ENCODE results near the gene CRTAC1. TPM values are rescaled to one million over a fixed set of nuclear protein-coding genes. Genes with fewer than 3 reads are reported as not detected.

The CRTAC1 gene
- total and polyA plus RNA-seq, 10 of the 15 experiments (the other 5 are each of a cell fraction or from before 2014, with no cell fraction given) = 0.10 TPM; not detected in 9

DNA sequence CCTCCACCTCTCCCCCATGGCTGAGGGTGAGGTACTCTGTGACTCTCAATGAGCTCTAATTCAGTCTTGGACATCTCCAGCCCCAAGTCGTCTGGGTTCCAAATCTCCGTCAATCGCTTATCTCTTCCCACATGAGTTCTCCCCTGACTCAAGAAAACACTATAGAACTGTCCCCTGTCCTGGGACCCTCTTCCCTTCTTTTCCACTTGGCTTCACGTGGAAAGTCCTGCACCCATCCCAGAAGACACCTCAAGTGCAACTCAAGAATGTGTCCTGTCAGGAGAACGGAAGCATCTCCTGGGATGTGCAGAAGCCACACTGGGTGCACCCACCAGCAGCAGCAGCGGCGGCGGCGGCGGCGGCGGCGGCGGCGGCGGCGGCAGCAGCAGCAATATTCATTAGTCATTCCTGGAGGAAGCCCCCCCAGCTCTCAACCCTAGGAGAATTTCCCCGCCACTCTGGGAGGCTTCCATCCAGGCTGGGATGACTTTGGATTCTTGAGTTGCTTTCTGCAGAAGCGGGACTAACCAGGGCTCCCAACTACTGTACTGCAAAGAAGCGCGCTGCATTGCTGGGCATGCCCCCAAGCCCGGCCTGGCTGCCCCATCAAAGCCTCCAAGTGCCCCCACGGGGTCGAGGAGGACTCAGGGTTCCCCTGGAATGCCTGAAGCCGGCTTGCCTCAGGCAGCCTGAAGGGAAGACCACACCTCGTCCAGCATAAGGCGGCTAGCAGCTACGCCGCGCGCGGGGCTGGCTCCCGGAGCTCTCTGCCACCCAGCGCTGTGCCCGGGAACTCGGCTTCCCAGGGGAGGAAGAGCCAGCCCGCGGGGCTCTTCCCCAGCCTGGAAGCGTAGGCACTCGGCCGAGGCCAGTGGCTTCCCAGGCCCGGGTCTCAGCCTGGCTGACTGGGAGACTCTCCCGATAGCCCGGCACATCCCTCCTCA is 1.0 kb downstream of the CRTAC1 start:
- CTCF ChIA-PET = interaction anchor here (1.3 to 1.9 kb wide), 3 partner anchors 8 to 263 kb away, joined by 3 to 13 read pairs (median 4); no protein-coding TSS in a partner anchor
- DNase-seq (ENCODE audit: low read depth, low spot score) = no peak
- H3K36me3 ChIP-seq (ENCODE audit: control insufficient read depth in 2 of 2, insufficient read depth in 2 of 2, low read length in 1 of 2) = no peaks in the 10 kb centered on the region
- H2AFZ ChIP-seq (ENCODE audit: control insufficient read depth, low read depth, low read length) = no peak overlapping the region
- no peaks in the 10 kb centered on the region for H4K20me1 ChIP-seq (ENCODE audit: control insufficient read depth, insufficient read depth)
- intact Hi-C loops (cut with micrococcal nuclease; ENCODE audit: unreplicated experiment) (no loop called here), in situ Hi-C loops (cut with MboI) (no loop called here)
- ATAC-seq = no peak
- no peak for FAIRE-seq
- no peaks in the 10 kb centered on the region for H3K4me1 ChIP-seq (ENCODE audit: control insufficient read depth, insufficient read depth, low read length)
- SMC1A ChIA-PET (ENCODE audit: uncharacterized antibody, unreplicated experiment) = no interaction called here
- peaks cover 5 to 6% of the 10 kb centered on the region in 2 experiments for H3K27me3 ChIP-seq (replicated peaks in 1 of 2; ENCODE audit: control insufficient read depth in 2 of 2, insufficient read depth in 2 of 2, low read length in 1 of 2)
- H3K4me3 ChIP-seq = no peak overlapping the region
- no TSS peak for BruUV-seq (replicated peaks)
- no peaks in the 10 kb centered on the region for H3K9me3 ChIP-seq (replicated peaks; ENCODE audit: control insufficient read depth, insufficient read depth, low read length)
- no peak overlapping the region for H3K4me2 ChIP-seq (ENCODE audit: control insufficient read depth, insufficient read depth)
- 21% methylated on average over 44 of the region's 44 CpGs for WGBS (ENCODE audit: insufficient coverage, insufficient replicate concordance, low lambda C conversion rate, missing lambda C conversion rate)
- POLR2A ChIA-PET = no interaction called here
- no peak overlapping the region for H3K9ac ChIP-seq (ENCODE audit: control insufficient read depth, insufficient read depth, low read length)
- no peak overlapping the region for H3K27ac ChIP-seq (ENCODE audit: control insufficient read depth, insufficient read depth)
- RAD21 ChIA-PET (ENCODE audit: unreplicated experiment) = interaction anchor here (1.5 to 2.2 kb wide), 2 partner anchors 7 to 12 kb away, joined by 3 to 6 read pairs; no protein-coding TSS in a partner anchor
- H3K79me2 ChIP-seq (ENCODE audit: control insufficient read depth, insufficient read depth, low read length) = no peaks in the 10 kb centered on the region
- TF ChIP-seq PAX5 (IDR thresholded peaks at IDR 0.05; ENCODE audit: borderline replicate concordance, low read depth, low read length) = no peak
- no peak for TF ChIP-seq NBN (IDR thresholded peaks at IDR 0.05)
- TF ChIP-seq, protein P1, sequence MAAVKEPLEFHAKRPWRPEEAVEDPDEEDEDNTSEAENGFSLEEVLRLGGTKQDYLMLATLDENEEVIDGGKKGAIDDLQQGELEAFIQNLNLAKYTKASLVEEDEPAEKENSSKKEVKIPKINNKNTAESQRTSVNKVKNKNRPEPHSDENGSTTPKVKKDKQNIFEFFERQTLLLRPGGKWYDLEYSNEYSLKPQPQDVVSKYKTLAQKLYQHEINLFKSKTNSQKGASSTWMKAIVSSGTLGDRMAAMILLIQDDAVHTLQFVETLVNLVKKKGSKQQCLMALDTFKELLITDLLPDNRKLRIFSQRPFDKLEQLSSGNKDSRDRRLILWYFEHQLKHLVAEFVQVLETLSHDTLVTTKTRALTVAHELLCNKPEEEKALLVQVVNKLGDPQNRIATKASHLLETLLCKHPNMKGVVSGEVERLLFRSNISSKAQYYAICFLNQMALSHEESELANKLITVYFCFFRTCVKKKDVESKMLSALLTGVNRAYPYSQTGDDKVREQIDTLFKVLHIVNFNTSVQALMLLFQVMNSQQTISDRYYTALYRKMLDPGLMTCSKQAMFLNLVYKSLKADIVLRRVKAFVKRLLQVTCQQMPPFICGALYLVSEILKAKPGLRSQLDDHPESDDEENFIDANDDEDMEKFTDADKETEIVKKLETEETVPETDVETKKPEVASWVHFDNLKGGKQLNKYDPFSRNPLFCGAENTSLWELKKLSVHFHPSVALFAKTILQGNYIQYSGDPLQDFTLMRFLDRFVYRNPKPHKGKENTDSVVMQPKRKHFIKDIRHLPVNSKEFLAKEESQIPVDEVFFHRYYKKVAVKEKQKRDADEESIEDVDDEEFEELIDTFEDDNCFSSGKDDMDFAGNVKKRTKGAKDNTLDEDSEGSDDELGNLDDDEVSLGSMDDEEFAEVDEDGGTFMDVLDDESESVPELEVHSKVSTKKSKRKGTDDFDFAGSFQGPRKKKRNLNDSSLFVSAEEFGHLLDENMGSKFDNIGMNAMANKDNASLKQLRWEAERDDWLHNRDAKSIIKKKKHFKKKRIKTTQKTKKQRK (IDR thresholded peaks at IDR 0.05; ENCODE audit: low read depth, low read length) = no peak
- no peak for TF ChIP-seq EP300 (IDR thresholded peaks at IDR 0.05; ENCODE audit: borderline replicate concordance in 1 of 2, control insufficient read depth in 1 of 2, low read depth in 2 of 2, low read length in 2 of 2)
- TF ChIP-seq ZNF217 (IDR thresholded peaks at IDR 0.05) = no peak
- TF ChIP-seq BCL11A (IDR thresholded peaks at IDR 0.05; ENCODE audit: low read depth, low read length) = no peak
- TF ChIP-seq, protein P2, sequence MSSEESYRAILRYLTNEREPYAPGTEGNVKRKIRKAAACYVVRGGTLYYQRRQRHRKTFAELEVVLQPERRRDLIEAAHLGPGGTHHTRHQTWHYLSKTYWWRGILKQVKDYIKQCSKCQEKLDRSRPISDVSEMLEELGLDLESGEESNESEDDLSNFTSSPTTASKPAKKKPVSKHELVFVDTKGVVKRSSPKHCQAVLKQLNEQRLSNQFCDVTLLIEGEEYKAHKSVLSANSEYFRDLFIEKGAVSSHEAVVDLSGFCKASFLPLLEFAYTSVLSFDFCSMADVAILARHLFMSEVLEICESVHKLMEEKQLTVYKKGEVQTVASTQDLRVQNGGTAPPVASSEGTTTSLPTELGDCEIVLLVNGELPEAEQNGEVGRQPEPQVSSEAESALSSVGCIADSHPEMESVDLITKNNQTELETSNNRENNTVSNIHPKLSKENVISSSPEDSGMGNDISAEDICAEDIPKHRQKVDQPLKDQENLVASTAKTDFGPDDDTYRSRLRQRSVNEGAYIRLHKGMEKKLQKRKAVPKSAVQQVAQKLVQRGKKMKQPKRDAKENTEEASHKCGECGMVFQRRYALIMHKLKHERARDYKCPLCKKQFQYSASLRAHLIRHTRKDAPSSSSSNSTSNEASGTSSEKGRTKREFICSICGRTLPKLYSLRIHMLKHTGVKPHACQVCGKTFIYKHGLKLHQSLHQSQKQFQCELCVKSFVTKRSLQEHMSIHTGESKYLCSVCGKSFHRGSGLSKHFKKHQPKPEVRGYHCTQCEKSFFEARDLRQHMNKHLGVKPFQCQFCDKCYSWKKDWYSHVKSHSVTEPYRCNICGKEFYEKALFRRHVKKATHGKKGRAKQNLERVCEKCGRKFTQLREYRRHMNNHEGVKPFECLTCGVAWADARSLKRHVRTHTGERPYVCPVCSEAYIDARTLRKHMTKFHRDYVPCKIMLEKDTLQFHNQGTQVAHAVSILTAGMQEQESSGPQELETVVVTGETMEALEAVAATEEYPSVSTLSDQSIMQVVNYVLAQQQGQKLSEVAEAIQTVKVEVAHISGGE (CRISPR knock-in tag; IDR thresholded peaks at IDR 0.05) = no peak
- no peak for TF ChIP-seq HDGF (IDR thresholded peaks at IDR 0.05)
- TF ChIP-seq, protein P3, sequence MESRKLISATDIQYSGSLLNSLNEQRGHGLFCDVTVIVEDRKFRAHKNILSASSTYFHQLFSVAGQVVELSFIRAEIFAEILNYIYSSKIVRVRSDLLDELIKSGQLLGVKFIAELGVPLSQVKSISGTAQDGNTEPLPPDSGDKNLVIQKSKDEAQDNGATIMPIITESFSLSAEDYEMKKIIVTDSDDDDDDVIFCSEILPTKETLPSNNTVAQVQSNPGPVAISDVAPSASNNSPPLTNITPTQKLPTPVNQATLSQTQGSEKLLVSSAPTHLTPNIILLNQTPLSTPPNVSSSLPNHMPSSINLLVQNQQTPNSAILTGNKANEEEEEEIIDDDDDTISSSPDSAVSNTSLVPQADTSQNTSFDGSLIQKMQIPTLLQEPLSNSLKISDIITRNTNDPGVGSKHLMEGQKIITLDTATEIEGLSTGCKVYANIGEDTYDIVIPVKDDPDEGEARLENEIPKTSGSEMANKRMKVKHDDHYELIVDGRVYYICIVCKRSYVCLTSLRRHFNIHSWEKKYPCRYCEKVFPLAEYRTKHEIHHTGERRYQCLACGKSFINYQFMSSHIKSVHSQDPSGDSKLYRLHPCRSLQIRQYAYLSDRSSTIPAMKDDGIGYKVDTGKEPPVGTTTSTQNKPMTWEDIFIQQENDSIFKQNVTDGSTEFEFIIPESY (IDR thresholded peaks at IDR 0.05) = no peak
- TF ChIP-seq SREBF1 (IDR thresholded peaks at IDR 0.05; ENCODE audit: low read length) = no peak
- no peak for TF ChIP-seq RCOR1 (conservative IDR thresholded peaks at IDR 0.05; ENCODE audit: low read depth, low read length)
- TF ChIP-seq, protein P4, sequence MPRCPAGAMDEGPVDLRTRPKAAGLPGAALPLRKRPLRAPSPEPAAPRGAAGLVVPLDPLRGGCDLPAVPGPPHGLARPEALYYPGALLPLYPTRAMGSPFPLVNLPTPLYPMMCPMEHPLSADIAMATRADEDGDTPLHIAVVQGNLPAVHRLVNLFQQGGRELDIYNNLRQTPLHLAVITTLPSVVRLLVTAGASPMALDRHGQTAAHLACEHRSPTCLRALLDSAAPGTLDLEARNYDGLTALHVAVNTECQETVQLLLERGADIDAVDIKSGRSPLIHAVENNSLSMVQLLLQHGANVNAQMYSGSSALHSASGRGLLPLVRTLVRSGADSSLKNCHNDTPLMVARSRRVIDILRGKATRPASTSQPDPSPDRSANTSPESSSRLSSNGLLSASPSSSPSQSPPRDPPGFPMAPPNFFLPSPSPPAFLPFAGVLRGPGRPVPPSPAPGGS (IDR thresholded peaks at IDR 0.05; ENCODE audit: borderline replicate concordance, insufficient read depth, low read depth, low read length, poor library complexity, severe bottlenecking) = no peak

Data from GM12878 (cell line).